Measurements from ENCODE around the gene SEMA4C.

SEMA4C gene

GRCh38 chr2:96874198-96874831 is 4.4 kb upstream of the SEMA4C start:
- no peak overlapping the region for H3K27ac ChIP-seq

GRCh38 chr2:96873651-96874096 is 3.8 kb upstream of the SEMA4C start:
- no peak for TF ChIP-seq ZFX (IDR thresholded peaks at IDR 0.05)
- no peak overlapping the region for H3K27ac ChIP-seq

More at GRCh38 chr2:96874198-96874831, 4.4 kb upstream of the SEMA4C start:
- no peak for TF ChIP-seq CTCF (conservative IDR thresholded peaks at IDR 0.05)

- no peak for TF ChIP-seq ZFX (IDR thresholded peaks at IDR 0.05)
- H3K27ac ChIP-seq: no peak overlapping the region
Observed at GRCh38 chr2:96872591-96873349, 2.9 kb upstream of the SEMA4C start.

- H3K27ac ChIP-seq: no peak overlapping the region
- TF ChIP-seq ZFX (IDR thresholded peaks at IDR 0.05): no peak
- TF ChIP-seq CTCF (conservative IDR thresholded peaks at IDR 0.05): no peak
Observed at GRCh38 chr2:96870626-96871255, 861 bp upstream of the SEMA4C start.

- peak; percentile 47 for TF ChIP-seq CTCF (conservative IDR thresholded peaks at IDR 0.05)
- no peak for TF ChIP-seq ZFX (IDR thresholded peaks at IDR 0.05)
- peak overlapping the region; percentile 79 for H3K27ac ChIP-seq
Observed at GRCh38 chr2:96869281-96869821, 529 bp downstream of the SEMA4C start.

GRCh38 chr2:96868555-96869280 is 1.2 kb downstream of the SEMA4C start:
- 0 out of 2 replicates have a peak, but pooled peaks have one; percentile 40 for TF ChIP-seq ZFX (IDR thresholded peaks at IDR 0.05)
- TF ChIP-seq CTCF (conservative IDR thresholded peaks at IDR 0.05): peak; percentile 85
- H3K27ac ChIP-seq: peak overlapping the region; percentile 79

- TF ChIP-seq ZFX (IDR thresholded peaks at IDR 0.05): no peak
- no peak for TF ChIP-seq CTCF (conservative IDR thresholded peaks at IDR 0.05)
- H3K27ac ChIP-seq: peak overlapping the region; percentile 79
Observed at GRCh38 chr2:96867756-96868554, 1.9 kb downstream of the SEMA4C start.

Data from C4-2B (cell line).